NCI-H446 (cell line): Measurements from ENCODE around the gene PPP6R3.
"Not testable (repeated sequence)": the region's sequence is repeated elsewhere in the genome, so short reads cannot be mapped to it uniquely, and the experiment has no call there.

Experiments used
- DNase-seq, 2 experiments: peaks; one replicate each; lab custom pipeline; 2025; lab: John Stamatoyannopoulos, UW

PPP6R3 gene

GRCh38 chr11:68601147-68601546 lies 140.6 kb downstream of the PPP6R3 start:
- no peak for DNase-seq

GRCh38 chr11:68609761-68610160 lies 149.2 kb downstream of the PPP6R3 start:
- DNase-seq, result no peak

GRCh38 chr11:68610452-68611116 lies 150.0 kb downstream of the PPP6R3 start:
- no peak for DNase-seq

- no peak for DNase-seq
These were observed 155.1 kb downstream of the PPP6R3 start for GRCh38 chr11:68615657-68616056.

GRCh38 chr11:68617925-68618809 lies 157.6 kb downstream of the PPP6R3 start:
- DNase-seq, result no peak

GRCh38 chr11:68621826-68622225 lies 161.3 kb downstream of the PPP6R3 start:
- DNase-seq, result no peak

- DNase-seq, result not testable (repeated sequence)
These were observed 163.2 kb downstream of the PPP6R3 start for GRCh38 chr11:68623706-68624105.

GRCh38 chr11:68625069-68625468 lies 164.5 kb downstream of the PPP6R3 start:
- not testable (repeated sequence) for DNase-seq

- DNase-seq, result not testable (repeated sequence)
These were observed 165.7 kb downstream of the PPP6R3 start for GRCh38 chr11:68626236-68626635.

- not testable (repeated sequence) for DNase-seq
These were observed 168.3 kb downstream of the PPP6R3 start for GRCh38 chr11:68628837-68629236.

- DNase-seq, result not testable (repeated sequence)
These were observed 171.8 kb downstream of the PPP6R3 start for GRCh38 chr11:68632375-68632774.

- DNase-seq, result peak in 1 of 2 experiments; percentile 51
These were observed 172.2 kb downstream of the PPP6R3 start for GRCh38 chr11:68632802-68633201.

- not testable (repeated sequence) for DNase-seq
These were observed 174.1 kb downstream of the PPP6R3 start for GRCh38 chr11:68634606-68635005.

- DNase-seq, result not testable (repeated sequence)
These were observed 174.6 kb downstream of the PPP6R3 start for GRCh38 chr11:68635172-68635571.

GRCh38 chr11:68635883-68636282 lies 175.3 kb downstream of the PPP6R3 start:
- not testable (repeated sequence) for DNase-seq

- not testable (repeated sequence) for DNase-seq
These were observed 178.8 kb downstream of the PPP6R3 start for GRCh38 chr11:68639322-68639721.

- no peak for DNase-seq
These were observed 181.3 kb downstream of the PPP6R3 start for GRCh38 chr11:68641880-68642279.

GRCh38 chr11:68643585-68643984 lies 183.0 kb downstream of the PPP6R3 start:
- DNase-seq, result no peak

- DNase-seq, result no peak
These were observed 186.3 kb downstream of the PPP6R3 start for GRCh38 chr11:68646832-68647231.

- DNase-seq, result no peak
These were observed 189.5 kb downstream of the PPP6R3 start for GRCh38 chr11:68649851-68650555.

GRCh38 chr11:68650801-68651200 lies 190.2 kb downstream of the PPP6R3 start:
- no peak for DNase-seq

GRCh38 chr11:68651208-68651984 lies 190.8 kb downstream of the PPP6R3 start:
- DNase-seq, result no peak
